Vagina (tissue), 2 donors: ENCODE results near the gene CYP2D6. TPM values are rescaled to one million over a fixed set of nuclear protein-coding genes. Genes with fewer than 3 reads are reported as not detected.
"Not testable (repeated sequence)": the region's sequence is repeated elsewhere in the genome, so short reads cannot be mapped to it uniquely, and the experiment has no call there.

ENCODE experiments used
- DNase-seq, 2 donors: peaks; one replicate each; pipeline ENCODE4 v3.0.0-alpha.2; 2017; ENCODE audit errors: extremely low spot score in 2 of 2
- H3K27ac ChIP-seq: fragments of 200-600 bp; sonication (generic); one replicate; pipeline ENCODE4 v1.5.1; 2019
- H3K27me3 ChIP-seq: fragments of 200-600 bp; sonication (generic); one replicate; pipeline ENCODE4 v1.5.1; 2019
- H3K36me3 ChIP-seq, 2 donors: fragments of 200-600 bp; sonication (generic); one replicate each; pipeline ENCODE4 v1.5.1; 2017 to 2019
- H3K4me1 ChIP-seq: fragments of 200-600 bp; sonication (generic); one replicate; pipeline ENCODE4 v1.5.1; 2019
- H3K4me3 ChIP-seq, 2 donors: fragments of 200-600 bp; sonication (generic); 1 replicate in 1 of 2; 2 replicates in 1 of 2; pipeline ENCODE4 v1.5.1; 2016 to 2019
- H3K9me3 ChIP-seq: fragments of 200-600 bp; sonication (generic); one replicate; pipeline ENCODE4 v1.5.1; 2019
- POLR2A ChIP-seq, 2 donors: fragments of 450-650 bp; IDR thresholded peaks; one replicate each; pipeline ENCODE4 v1.6.1; 2017; ENCODE audit warnings: antibody characterized with exemption in 2 of 2, mild to moderate bottlenecking in 2 of 2, moderate library complexity in 2 of 2
- POLR2AphosphoS5 ChIP-seq, 2 donors: sonication (generic); formaldehyde crosslinking; IDR thresholded peaks; one replicate each; pipeline ENCODE4 v1.9.0; 2017; ENCODE audit warnings: antibody characterized with exemption in 2 of 2, mild to moderate bottlenecking in 2 of 2, low read depth in 1 of 2; ENCODE audit not compliant: insufficient read depth in 1 of 2
- intact Hi-C: fragments of 100-400 bp; cut with DNase I; formaldehyde crosslinking; loops from one replicate; pipeline ENCODE4 v1.15.1; 2023
- total RNA-seq: library from RNA; depleted of rRNA; stranded (reverse); fragments of >200 nt; gene quantifications from one replicate; pipeline ENCODE4 v1.2.3, GENCODE V29; 2016
- TF ChIP-seq, protein P1 (sequence below), 3 experiments: fragments of 450-650 bp in 2 of 3; fragments of 200-600 bp in 1 of 3; sonication (generic) in 1 of 3; IDR thresholded peaks; one replicate each; pipeline ENCODE4 v1.5.1; 2017 to 2019; ENCODE audit warnings: antibody characterized with exemption in 3 of 3, mild to moderate bottlenecking in 2 of 3, moderate library complexity in 2 of 3

The CYP2D6 gene
- total RNA-seq, 1 donor from 2014 or later, result 1.7 TPM

DNA sequence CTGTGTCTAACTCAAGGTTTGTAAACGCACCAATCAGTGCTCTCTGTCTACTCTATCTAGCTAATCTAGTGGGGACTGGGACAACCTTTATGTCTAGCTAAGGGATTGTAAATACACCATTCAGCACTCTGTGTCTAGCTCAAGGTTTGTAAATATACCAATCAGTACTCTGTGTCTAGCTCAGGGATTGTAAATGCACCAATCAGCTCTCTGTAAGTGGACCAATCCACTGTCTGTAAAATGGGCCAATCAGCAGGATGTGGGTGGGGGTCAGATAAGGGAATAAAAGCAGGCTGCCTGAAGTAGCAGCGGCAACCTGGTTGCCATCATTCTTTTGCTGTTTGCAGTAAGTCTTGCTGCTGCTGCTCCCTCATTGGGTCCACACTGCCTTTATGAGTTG, 8.4 kb upstream of the CYP2D6 start:
- intact Hi-C loops, result no loop called here
- no peak overlapping the region for H3K27ac ChIP-seq
- no peaks in the 10 kb centered on the region for H3K4me1 ChIP-seq
- no peak for DNase-seq
- H3K4me3 ChIP-seq, result no peak overlapping the region
- no peaks in the 10 kb centered on the region for H3K27me3 ChIP-seq
- no peaks in the 10 kb centered on the region for H3K36me3 ChIP-seq
- TF ChIP-seq POLR2A (IDR thresholded peaks at IDR 0.05) (no peak), POLR2AphosphoS5 (IDR thresholded peaks at IDR 0.05; ENCODE audit: insufficient read depth in 1 of 2, low read depth in 1 of 2) (no peak)
- TF ChIP-seq, protein P1, sequence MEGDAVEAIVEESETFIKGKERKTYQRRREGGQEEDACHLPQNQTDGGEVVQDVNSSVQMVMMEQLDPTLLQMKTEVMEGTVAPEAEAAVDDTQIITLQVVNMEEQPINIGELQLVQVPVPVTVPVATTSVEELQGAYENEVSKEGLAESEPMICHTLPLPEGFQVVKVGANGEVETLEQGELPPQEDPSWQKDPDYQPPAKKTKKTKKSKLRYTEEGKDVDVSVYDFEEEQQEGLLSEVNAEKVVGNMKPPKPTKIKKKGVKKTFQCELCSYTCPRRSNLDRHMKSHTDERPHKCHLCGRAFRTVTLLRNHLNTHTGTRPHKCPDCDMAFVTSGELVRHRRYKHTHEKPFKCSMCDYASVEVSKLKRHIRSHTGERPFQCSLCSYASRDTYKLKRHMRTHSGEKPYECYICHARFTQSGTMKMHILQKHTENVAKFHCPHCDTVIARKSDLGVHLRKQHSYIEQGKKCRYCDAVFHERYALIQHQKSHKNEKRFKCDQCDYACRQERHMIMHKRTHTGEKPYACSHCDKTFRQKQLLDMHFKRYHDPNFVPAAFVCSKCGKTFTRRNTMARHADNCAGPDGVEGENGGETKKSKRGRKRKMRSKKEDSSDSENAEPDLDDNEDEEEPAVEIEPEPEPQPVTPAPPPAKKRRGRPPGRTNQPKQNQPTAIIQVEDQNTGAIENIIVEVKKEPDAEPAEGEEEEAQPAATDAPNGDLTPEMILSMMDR (IDR thresholded peaks at IDR 0.05), result no peak
- no peaks in the 10 kb centered on the region for H3K9me3 ChIP-seq

DNA sequence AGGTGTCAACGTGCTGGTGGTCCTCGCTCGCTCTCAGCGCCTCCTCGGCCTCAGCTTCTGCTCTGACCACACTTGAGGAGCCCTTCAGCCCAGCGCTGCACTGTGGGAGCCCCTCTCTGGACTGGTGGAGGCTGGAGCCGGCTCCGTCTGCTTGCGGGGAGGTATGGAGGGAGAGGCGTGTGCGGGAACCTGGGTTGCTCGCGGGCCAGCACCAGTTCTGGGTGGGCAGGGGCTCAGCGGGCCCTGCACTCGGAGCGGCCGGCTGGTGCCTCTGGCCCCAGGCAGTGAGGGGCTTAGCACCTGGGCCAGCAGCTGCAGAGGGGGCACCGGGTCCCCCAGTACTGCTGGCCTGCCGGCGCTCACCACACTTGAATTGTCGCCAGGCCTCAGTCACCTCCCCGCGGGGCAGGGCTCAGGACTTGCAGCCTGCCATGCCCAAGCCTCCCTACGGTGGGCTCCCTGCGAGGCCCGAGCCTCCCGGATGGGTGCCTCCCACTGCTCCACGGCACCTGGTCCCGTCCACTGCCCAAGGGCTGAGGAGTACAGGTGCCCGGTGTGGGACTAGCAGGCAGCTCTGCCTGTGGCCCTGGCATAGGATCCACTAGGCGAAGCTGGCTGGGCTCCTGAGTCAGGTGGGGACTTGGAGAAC, 7.6 kb upstream of the CYP2D6 start:
- intact Hi-C loops, result no loop called here
- no peaks in the 10 kb centered on the region for H3K9me3 ChIP-seq
- H3K4me1 ChIP-seq, result no peaks in the 10 kb centered on the region
- H3K4me3 ChIP-seq, result no peak overlapping the region
- DNase-seq, result no peak
- no peaks in the 10 kb centered on the region for H3K36me3 ChIP-seq
- TF ChIP-seq POLR2AphosphoS5 (IDR thresholded peaks at IDR 0.05; ENCODE audit: insufficient read depth in 1 of 2, low read depth in 1 of 2), result no peak
- TF ChIP-seq, protein P1 (IDR thresholded peaks at IDR 0.05), result no peak
- no peak for TF ChIP-seq POLR2A (IDR thresholded peaks at IDR 0.05)
- H3K27me3 ChIP-seq, result no peaks in the 10 kb centered on the region
- H3K27ac ChIP-seq, result no peak overlapping the region

DNA sequence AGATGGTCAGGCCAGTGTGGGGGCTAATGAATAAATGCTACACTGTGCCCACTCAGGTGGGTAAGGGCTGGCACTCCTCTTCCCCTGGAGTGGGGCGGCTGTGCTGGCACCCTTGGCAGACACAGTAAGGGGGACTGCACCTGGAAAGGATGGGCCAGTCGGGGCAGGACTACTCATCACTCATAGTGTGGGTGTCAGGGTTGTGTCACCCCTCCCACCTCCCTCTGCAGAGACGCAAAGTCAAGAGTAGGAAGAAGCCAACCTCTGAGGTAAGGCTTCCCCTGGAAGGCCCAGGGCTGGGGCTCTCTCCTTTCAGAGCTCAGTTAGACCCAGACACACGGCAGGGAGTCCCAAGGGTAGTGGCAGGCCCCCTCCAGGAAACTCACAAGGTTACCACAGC, 5.1 kb upstream of the CYP2D6 start:
- intact Hi-C loops, H3K27ac ChIP-seq, H3K36me3 ChIP-seq, H3K4me1 ChIP-seq, H3K27me3 ChIP-seq, H3K9me3 ChIP-seq, H3K4me3 ChIP-seq, DNase-seq: not testable (repeated sequence)

DNA sequence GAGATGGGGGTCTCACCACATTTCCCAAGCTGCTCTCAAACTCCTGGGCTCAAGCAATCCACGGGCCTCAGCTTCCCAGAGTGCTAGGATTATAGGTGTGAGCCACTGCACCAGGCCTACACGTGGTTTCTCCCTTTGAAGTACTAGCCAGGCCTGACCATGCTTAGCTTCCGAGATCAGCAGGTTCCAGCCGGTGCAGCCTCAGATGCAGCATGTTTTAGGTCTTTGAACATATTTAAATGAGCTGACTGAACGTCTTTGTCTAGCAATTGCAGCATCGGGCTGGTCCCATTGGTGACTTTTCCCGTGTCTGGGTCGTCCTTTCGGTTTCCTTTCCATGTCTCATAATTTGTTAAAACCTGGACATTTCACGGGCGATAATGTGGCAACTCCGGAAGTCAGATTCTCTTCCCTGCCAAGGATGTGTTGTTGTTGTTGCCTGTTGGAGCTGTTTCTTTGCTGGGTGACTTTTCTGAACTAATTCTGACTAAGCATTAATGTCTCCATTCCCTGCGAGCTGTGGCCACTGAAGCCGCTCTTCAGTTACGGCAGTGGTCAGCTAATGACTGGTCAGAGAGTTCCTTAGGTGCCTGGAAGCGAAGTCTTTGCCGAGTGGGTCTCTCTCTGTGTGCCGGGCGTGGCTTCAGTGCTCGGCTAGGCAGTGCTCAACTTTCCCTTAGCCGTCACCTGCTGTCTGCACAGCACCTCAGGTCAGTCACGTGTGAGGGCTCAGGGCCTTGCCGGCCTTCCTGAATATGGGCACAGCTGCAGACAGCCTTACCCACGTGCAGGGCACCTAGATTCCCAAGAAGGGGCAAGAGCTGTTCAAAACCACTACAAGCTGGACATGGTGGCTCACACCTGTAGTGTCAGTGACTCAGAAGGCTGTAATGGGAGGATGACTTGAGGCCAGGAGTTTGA, 3.8 kb upstream of the CYP2D6 start:
- H3K4me3 ChIP-seq, result no peak overlapping the region
- no peaks in the 10 kb centered on the region for H3K4me1 ChIP-seq
- no peak for DNase-seq
- H3K27ac ChIP-seq, result no peak overlapping the region
- no peaks in the 10 kb centered on the region for H3K27me3 ChIP-seq
- TF ChIP-seq POLR2AphosphoS5 (IDR thresholded peaks at IDR 0.05; ENCODE audit: insufficient read depth in 1 of 2, low read depth in 1 of 2), result no peak
- no peak for TF ChIP-seq POLR2A (IDR thresholded peaks at IDR 0.05)
- TF ChIP-seq, protein P1 (IDR thresholded peaks at IDR 0.05), result no peak
- H3K9me3 ChIP-seq, result no peaks in the 10 kb centered on the region
- intact Hi-C loops, result no loop called here
- H3K36me3 ChIP-seq, result no peaks in the 10 kb centered on the region

DNA sequence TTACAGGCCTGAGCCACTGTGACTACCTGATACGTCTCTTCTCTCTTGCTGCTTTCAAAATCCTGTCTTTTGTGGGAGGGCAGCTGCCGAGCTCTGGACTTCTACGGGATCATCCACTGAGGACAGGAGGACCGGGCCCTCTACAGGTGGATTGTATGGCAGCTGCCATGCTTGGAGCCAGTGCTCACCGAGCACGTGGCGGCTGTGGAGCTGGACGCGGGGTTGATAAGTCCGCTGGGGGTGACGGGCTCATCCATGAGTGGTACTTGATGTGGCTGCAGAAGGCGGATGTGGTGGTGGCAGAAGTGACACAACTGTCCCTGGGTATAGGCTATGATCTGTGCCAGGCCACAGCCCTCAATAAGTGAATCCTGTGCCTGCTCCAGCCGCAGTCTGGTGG, 1.8 kb upstream of the CYP2D6 start:
- H3K27ac ChIP-seq, result no peak overlapping the region
- H3K4me1 ChIP-seq, result no peaks in the 10 kb centered on the region
- no peak for DNase-seq
- no peak overlapping the region for H3K4me3 ChIP-seq
- intact Hi-C loops, result no loop called here
- TF ChIP-seq POLR2AphosphoS5 (IDR thresholded peaks at IDR 0.05; ENCODE audit: insufficient read depth in 1 of 2, low read depth in 1 of 2) (no peak), POLR2A (IDR thresholded peaks at IDR 0.05) (no peak)
- TF ChIP-seq, protein P1 (IDR thresholded peaks at IDR 0.05), result no peak
- no peaks in the 10 kb centered on the region for H3K9me3 ChIP-seq
- no peaks in the 10 kb centered on the region for H3K27me3 ChIP-seq
- H3K36me3 ChIP-seq, result no peaks in the 10 kb centered on the region
